Tibial nerve (tissue), 4 donors: Measurements from ENCODE around the gene IPO9. TPM values are rescaled to one million over a fixed set of nuclear protein-coding genes. Genes with fewer than 3 reads are reported as not detected.

ENCODE experiments used
- DNase-seq, 2 donors: peaks; one replicate each; pipeline ENCODE4 v3.0.0-alpha.2; 2019; ENCODE audit warnings: low spot score in 2 of 2
- H3K27ac ChIP-seq, 4 donors: fragments of 200-600 bp; sonication (generic) in 3 of 4; one replicate each; pipeline ENCODE4 v1.5.1; 2017 to 2019; ENCODE audit warnings: mild to moderate bottlenecking in 1 of 4
- H3K27me3 ChIP-seq, 2 donors: fragments of 200-600 bp; sonication (generic) in 1 of 2; one replicate each; pipeline versions ENCODE4 v1.5.1 to v1.6.0; 2017 to 2019
- H3K36me3 ChIP-seq, 3 donors: fragments of 200-600 bp; sonication (generic); one replicate each; pipeline ENCODE4 v1.5.1; 2018 to 2019
- H3K4me1 ChIP-seq, 4 donors: fragments of 200-600 bp; sonication (generic) in 3 of 4; one replicate each; pipeline ENCODE4 v1.5.1; 2017 to 2019
- H3K4me3 ChIP-seq, 4 donors: fragments of 200-600 bp; sonication (generic) in 3 of 4; one replicate each; pipeline ENCODE4 v1.5.1; 2017 to 2019; ENCODE audit warnings: mild to moderate bottlenecking in 1 of 4, moderate library complexity in 1 of 4
- H3K9me3 ChIP-seq, 4 donors: fragments of 200-600 bp; sonication (generic) in 3 of 4; one replicate each; pipeline ENCODE4 v1.5.1; 2017 to 2019
- EP300 ChIP-seq, 2 donors: sonication (generic); formaldehyde crosslinking; IDR thresholded peaks; one replicate each; pipeline ENCODE4 v1.6.1; 2017; ENCODE audit warnings: antibody characterized with exemption in 2 of 2, mild to moderate bottlenecking in 1 of 2
- POLR2A ChIP-seq, 2 donors: fragments of 450-650 bp; IDR thresholded peaks; one replicate each; pipeline ENCODE4 v1.6.1; 2017; ENCODE audit warnings: antibody characterized with exemption in 2 of 2, mild to moderate bottlenecking in 2 of 2, moderate library complexity in 2 of 2
- WGBS, 2 donors: methylation state at CpG; one replicate each; pipeline ENCODE4 v1.1.5; 2018; 5-methylcytosine and 5-hydroxymethylcytosine counted together
- total RNA-seq, 4 donors: library from RNA; depleted of rRNA; stranded (reverse); fragments of >200 nt; gene quantifications; one replicate each; pipeline ENCODE4 v1.1.0, GENCODE V29; 2016
- TF ChIP-seq, protein P1 (sequence below), 5 experiments: fragments of 200-600 bp in 3 of 5; fragments of 450-650 bp in 2 of 5; sonication (generic) in 3 of 5; IDR thresholded peaks; one replicate each; pipeline ENCODE4 v1.5.1; 2016 to 2019; ENCODE audit warnings: antibody characterized with exemption in 5 of 5, mild to moderate bottlenecking in 3 of 5, moderate library complexity in 2 of 5

The IPO9 gene
- total RNA-seq, 4 donors from 2014 or later: 13.3 to 22.1 (median 15.3) TPM

DNA sequence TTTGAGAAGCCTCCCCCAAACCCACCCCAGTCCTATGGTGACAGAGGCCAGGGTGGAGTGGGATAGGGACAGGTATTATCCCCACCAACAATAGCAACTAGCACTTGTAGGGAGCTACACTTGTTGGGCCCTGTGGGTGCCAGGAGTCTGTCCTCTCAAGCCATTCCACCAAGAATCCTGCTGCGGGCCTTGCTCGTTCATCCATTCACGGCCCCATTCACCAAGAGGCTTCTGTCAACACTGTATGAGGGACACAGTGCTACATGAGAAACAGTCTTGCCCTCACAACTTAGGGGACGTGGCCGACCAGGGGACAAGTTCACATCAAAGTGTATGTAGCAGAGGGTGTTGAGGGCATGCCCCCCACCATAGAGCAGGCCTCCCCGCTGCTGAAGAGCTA, 78.7 kb downstream of the IPO9 start:
- 85 to 90% methylated on average over 3 to 6 of the region's 6 CpGs for WGBS, 2 donors
- Histone ChIP-seq H3K27me3 (no peaks in the 10 kb centered on the region), H3K9me3 (no peaks in the 10 kb centered on the region), H3K4me1 (peaks cover 0 to 65% (median 30%) of the 10 kb centered on the region in 4 donors), H3K4me3 (no peak overlapping the region), H3K36me3 (no peaks in the 10 kb centered on the region), H3K27ac (peak overlapping the region; percentile 20 to 88 (median 64))
- TF ChIP-seq POLR2A (IDR thresholded peaks at IDR 0.05): no peak
- TF ChIP-seq, protein P1, sequence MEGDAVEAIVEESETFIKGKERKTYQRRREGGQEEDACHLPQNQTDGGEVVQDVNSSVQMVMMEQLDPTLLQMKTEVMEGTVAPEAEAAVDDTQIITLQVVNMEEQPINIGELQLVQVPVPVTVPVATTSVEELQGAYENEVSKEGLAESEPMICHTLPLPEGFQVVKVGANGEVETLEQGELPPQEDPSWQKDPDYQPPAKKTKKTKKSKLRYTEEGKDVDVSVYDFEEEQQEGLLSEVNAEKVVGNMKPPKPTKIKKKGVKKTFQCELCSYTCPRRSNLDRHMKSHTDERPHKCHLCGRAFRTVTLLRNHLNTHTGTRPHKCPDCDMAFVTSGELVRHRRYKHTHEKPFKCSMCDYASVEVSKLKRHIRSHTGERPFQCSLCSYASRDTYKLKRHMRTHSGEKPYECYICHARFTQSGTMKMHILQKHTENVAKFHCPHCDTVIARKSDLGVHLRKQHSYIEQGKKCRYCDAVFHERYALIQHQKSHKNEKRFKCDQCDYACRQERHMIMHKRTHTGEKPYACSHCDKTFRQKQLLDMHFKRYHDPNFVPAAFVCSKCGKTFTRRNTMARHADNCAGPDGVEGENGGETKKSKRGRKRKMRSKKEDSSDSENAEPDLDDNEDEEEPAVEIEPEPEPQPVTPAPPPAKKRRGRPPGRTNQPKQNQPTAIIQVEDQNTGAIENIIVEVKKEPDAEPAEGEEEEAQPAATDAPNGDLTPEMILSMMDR (IDR thresholded peaks at IDR 0.05): no peak
- TF ChIP-seq EP300 (IDR thresholded peaks at IDR 0.05): no peak
- DNase-seq: no peak

DNA sequence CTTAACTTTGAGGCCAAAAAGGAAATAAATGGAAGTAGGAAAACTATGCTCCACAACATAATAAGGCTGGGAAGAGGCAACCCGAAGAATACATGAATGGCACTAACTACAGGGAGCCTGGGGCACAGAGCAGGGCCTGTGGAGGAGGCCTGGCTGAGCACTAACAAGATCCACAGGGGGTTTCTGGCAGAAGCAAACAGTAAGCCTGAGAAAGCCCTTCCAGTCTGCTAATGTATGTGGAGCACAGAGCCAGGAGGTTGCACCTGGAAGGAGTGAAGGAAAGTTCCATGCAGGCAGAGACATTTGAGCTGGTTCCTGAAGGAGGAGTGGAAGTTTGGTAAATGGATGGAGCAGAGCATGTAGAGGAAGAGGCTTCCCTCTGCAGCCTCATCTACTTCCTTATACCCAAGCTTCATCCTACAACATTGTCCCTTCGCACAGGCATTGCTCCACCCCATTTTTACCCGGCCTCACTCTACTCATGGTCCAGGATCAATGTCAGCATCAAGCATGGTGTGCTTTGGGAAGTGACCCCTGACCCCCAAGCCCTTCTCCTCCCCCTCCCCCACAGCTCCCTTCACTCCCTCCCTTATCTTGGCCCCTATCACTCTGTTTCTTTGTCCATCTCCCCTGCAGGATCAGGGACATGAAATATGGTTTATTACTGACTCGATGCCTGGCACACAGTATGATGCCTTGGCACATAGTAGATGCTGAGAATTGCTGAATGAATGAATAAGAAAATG, 83.0 kb downstream of the IPO9 start:
- no peak for DNase-seq
- no peaks in the 10 kb centered on the region for H3K36me3 ChIP-seq
- peak overlapping the region in 2 of 4 donors; percentile 90 to 91 for H3K27ac ChIP-seq
- H3K9me3 ChIP-seq: no peaks in the 10 kb centered on the region
- no peaks in the 10 kb centered on the region for H3K27me3 ChIP-seq
- no peak overlapping the region for H3K4me3 ChIP-seq
- 58 to 69% methylated on average over 4 of the region's 4 CpGs for WGBS, 2 donors
- peaks cover 0 to 65% (median 7%) of the 10 kb centered on the region in 4 donors for H3K4me1 ChIP-seq
- no peak for TF ChIP-seq POLR2A (IDR thresholded peaks at IDR 0.05)
- TF ChIP-seq EP300 (IDR thresholded peaks at IDR 0.05): no peak
- TF ChIP-seq, protein P1 (IDR thresholded peaks at IDR 0.05): no peak

DNA sequence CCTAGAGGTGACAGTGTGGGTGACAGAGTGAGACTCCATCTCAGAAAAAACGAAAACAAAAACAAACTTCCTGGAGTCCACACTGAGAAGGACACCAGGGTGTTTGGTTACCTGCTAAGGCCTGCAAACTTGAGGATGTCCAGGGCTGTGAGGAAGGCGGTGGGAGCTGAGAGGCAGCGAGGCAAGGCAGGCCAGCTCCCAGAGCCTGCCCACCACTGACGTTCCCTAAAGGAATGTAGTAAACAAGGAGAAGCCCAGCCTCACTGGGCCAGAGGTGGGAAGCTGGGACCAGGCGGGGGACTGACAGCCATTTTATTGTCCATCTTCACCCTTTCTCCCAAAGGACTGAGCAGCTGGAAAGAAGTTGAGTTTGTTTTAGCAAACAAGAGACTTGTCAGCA, 83.9 kb downstream of the IPO9 start:
- no peaks in the 10 kb centered on the region for H3K36me3 ChIP-seq
- no peak overlapping the region for H3K4me3 ChIP-seq
- DNase-seq: peak in 1 of 2 donors; percentile 32
- H3K4me1 ChIP-seq: peaks cover 0 to 65% (median 15%) of the 10 kb centered on the region in 4 donors
- H3K27me3 ChIP-seq: no peaks in the 10 kb centered on the region
- H3K9me3 ChIP-seq: no peaks in the 10 kb centered on the region
- WGBS, 2 donors: 53 to 64% methylated on average over 5 of the region's 5 CpGs
- TF ChIP-seq EP300 (IDR thresholded peaks at IDR 0.05) (peak in 1 of 2 donors; percentile 41), POLR2A (IDR thresholded peaks at IDR 0.05) (no peak)
- peak overlapping the region in 2 of 4 donors; percentile 90 to 91 for H3K27ac ChIP-seq

DNA sequence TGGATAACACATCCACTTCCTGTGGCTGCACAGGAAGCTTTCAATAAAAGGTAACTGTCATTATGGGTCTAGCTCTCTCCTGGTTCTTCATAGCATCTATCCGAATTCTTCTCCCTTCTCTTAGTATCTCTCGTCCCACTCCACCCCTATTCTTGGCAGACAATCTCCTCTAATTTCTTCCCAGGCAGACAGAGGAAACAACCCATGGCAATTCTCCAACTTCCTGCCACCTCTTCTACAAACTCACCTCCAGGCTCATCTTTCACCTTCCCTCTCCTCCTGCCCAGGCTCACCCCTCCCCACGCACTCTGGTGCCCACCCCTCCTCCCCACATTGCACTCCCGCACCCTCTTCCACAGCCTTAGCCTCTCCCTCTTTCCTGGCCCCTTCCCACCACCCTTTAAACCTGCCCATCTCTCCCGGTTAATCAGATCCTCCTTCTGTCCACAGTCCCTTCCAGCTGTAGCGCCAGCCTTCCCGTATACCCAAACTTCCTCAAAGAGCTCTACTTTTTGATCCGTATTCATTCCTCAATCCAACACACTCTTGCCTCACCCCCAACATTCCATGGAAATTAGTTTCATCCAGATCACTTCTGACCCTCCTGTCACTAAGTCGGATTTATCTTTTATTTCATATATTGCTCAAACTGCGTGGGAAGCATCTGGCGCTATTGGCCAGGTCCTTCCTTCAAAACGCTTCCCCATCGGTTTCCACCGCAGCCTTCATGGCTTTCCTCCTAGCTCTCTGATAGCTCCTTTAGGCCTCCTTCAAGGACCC, 85.7 kb downstream of the IPO9 start:
- DNase-seq: no peak
- Histone ChIP-seq H3K4me3 (no peak overlapping the region), H3K9me3 (no peaks in the 10 kb centered on the region), H3K27ac (peak overlapping the region; percentile 30 to 91 (median 70)), H3K4me1 (peaks cover 7 to 82% (median 28%) of the 10 kb centered on the region in 4 donors), H3K36me3 (no peaks in the 10 kb centered on the region), H3K27me3 (no peaks in the 10 kb centered on the region)
- 75 to 77% methylated on average over 13 to 14 of the region's 14 CpGs for WGBS, 2 donors
- TF ChIP-seq POLR2A (IDR thresholded peaks at IDR 0.05) (no peak), EP300 (IDR thresholded peaks at IDR 0.05) (no peak)
- TF ChIP-seq, protein P1 (IDR thresholded peaks at IDR 0.05): no peak

DNA sequence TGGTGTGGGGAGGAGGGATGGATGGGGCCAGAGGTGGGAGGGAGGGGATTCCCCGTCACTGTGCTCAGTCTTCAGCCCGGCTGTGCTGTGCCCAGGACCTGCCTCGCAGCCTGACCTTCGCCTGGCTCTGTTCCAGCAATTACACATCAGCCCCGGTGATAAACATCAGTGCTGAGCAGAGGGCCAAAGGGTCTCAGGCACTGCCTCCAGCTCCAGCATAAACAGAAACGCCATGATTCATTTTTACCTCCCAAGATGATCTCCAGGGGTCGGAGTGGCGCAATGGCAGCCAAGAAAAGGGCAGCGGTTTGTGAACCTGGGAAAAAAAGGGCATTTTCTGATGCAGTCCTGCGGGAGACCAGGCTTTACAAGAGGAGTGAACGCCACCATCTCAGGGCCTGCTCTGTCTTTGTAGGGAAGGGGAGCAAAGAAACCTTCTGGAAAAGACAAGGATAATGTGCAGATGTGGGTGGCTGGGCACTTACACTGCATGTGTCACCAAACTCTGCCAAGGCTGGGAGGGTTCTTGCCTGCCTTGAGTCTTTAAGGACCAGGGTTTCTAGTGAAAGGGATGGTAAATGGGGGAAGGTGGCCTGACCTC, 87.8 kb downstream of the IPO9 start:
- H3K4me3 ChIP-seq: no peak overlapping the region
- 14 to 24% methylated on average over 11 of the region's 11 CpGs for WGBS, 2 donors

More for the DNA sequence above, 87.8 kb downstream of the IPO9 start:
- Histone ChIP-seq H3K36me3 (peaks cover 0 to 2% (median 0%) of the 10 kb centered on the region in 3 donors), H3K27ac (peak overlapping the region; percentile 52 to 91 (median 81)), H3K9me3 (no peaks in the 10 kb centered on the region), H3K27me3 (no peaks in the 10 kb centered on the region), H3K4me1 (peaks cover 7 to 90% (median 28%) of the 10 kb centered on the region in 4 donors)
- TF ChIP-seq POLR2A (IDR thresholded peaks at IDR 0.05) (no peak), EP300 (IDR thresholded peaks at IDR 0.05) (peak; percentile 15 to 96)
- DNase-seq: peak; percentile 91 to 96
